WI38 (cell line): ENCODE data around the gene SAP30BP.

ENCODE experiments used
- H3K4me3 ChIP-seq: 2 replicates; pipeline ENCODE4 v1.5.1; 2011; ENCODE audit warnings: low read depth, mild to moderate bottlenecking, control low read depth, low read length
- CTCF ChIP-seq: IDR thresholded peaks from 2 replicates; pipeline ENCODE4 v1.5.1; 2012; ENCODE audit warnings: low read depth, mild to moderate bottlenecking, control low read depth, low read length

SAP30BP gene

GRCh38 chr17:75629157-75629556, 38.0 kb upstream of the SAP30BP start:
- no peak overlapping the region for H3K4me3 ChIP-seq
- TF ChIP-seq CTCF = no peak

DNA sequence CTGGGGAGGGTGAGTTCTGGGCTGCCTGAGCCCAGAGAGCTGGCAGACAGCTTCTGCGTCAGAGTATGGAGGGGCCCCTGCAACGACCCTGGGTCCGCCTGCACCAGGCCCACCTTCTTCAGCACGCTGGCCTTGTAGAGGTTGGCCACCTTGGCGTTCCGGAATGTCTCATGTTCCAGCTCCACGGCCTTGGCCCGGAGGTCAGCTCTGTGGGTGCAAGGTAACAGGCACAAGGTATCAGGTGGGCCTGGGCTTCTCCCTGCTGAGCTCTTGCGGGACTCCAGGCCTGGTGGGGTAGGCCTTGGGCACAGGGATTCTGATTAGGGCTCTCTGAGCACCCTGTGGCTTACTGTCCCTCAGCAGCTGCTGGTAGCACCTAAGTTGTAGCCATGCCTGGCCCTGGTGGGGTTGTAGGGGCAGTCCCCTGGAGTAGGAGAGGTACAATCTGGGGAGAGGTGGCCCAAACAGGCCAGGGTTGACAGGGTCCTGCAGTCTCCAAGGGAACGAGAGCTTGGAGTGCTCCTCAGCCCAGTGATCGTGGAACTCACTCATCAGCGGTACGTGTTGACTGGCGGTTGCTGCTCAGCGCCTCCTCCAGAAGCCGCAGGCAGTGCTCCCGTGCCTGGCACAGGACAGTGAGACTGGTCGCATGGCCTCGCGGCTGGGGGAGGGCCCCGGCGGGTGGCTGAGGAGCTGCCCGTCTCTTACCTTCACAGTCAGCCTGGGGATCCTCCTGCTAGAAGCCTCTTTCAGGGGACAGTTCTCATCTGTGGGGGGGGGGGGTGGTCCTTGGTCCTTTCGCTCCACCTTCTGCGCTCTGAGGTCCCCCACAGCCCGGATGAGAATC, 36.8 kb upstream of the SAP30BP start:
- no peak for TF ChIP-seq CTCF
- no peak overlapping the region for H3K4me3 ChIP-seq

- H3K4me3 ChIP-seq = no peak overlapping the region
- TF ChIP-seq CTCF = no peak
Measured at GRCh38 chr17:75631353-75631752, 35.8 kb upstream of the SAP30BP start.

- TF ChIP-seq CTCF = no peak
- no peak overlapping the region for H3K4me3 ChIP-seq
Measured at GRCh38 chr17:75632428-75632827, 34.7 kb upstream of the SAP30BP start.

GRCh38 chr17:75632863-75633485, 34.2 kb upstream of the SAP30BP start, which contains the start of gene SMIM5:
TSS of gene SMIM5 (plus strand) at chr17:75633434. CDS start at chr17:75640202, 6,768 bp downstream.
- peak; percentile 78 for TF ChIP-seq CTCF
- no peak within 1 kb of the TSS for H3K4me3 ChIP-seq

GRCh38 chr17:75633486-75634375, 33.4 kb upstream of the SAP30BP start:
- peak; percentile 67 for TF ChIP-seq CTCF
- no peak overlapping the region for H3K4me3 ChIP-seq
